ENCODE results near the gene ALMS1. TPM values are rescaled to one million over a fixed set of nuclear protein-coding genes. Genes with fewer than 3 reads are reported as not detected.
"Not testable (repeated sequence)": the region's sequence is repeated elsewhere in the genome, so short reads cannot be mapped to it uniquely, and the experiment has no call there.

The ALMS1 gene
- total and polyA plus RNA-seq, 12 donors, result 6.2 to 33.3 (median 12.0) TPM

DNA sequence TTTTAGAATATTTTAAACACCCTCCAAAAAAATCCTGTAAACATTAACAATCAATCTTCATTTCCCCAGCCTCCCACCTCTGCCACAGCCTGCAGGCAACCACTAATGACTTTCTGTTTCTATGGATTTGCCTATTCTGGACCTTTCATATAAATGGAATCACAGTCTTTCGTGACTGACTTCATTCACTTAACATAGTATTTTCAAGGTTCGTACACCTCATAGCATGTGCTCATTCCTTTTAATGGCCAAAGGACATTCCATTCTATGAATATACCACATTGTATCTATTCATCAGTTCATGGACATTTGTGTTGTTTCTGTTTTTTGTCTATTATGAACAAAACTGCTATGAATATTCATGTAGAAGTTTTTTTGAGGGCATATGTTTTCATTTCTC is 208.0 kb downstream of the ALMS1 start:
- Histone ChIP-seq H3K27me3 (no peaks in the 10 kb centered on the region), H3K27ac (no peak overlapping the region), H3K36me3 (replicated peaks in 1 of 2) (no peaks in the 10 kb centered on the region), H3K4me1 (replicated peaks in 1 of 2) (no peaks in the 10 kb centered on the region), H3K4me3 (no peak overlapping the region), H3K9me3 (replicated peaks in 1 of 3) (no peaks in the 10 kb centered on the region)
- WGBS, 4 donors, result 91 to 97% (median 96%) methylated on average over 2 of the region's 2 CpGs
- intact Hi-C loops (cut with DNase I), result no loop called here
- no peak for DNase-seq
- TF ChIP-seq, protein P1, sequence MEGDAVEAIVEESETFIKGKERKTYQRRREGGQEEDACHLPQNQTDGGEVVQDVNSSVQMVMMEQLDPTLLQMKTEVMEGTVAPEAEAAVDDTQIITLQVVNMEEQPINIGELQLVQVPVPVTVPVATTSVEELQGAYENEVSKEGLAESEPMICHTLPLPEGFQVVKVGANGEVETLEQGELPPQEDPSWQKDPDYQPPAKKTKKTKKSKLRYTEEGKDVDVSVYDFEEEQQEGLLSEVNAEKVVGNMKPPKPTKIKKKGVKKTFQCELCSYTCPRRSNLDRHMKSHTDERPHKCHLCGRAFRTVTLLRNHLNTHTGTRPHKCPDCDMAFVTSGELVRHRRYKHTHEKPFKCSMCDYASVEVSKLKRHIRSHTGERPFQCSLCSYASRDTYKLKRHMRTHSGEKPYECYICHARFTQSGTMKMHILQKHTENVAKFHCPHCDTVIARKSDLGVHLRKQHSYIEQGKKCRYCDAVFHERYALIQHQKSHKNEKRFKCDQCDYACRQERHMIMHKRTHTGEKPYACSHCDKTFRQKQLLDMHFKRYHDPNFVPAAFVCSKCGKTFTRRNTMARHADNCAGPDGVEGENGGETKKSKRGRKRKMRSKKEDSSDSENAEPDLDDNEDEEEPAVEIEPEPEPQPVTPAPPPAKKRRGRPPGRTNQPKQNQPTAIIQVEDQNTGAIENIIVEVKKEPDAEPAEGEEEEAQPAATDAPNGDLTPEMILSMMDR (IDR thresholded peaks at IDR 0.05), result no peak
- TF ChIP-seq POLR2A (IDR thresholded peaks at IDR 0.05), result no peak

DNA sequence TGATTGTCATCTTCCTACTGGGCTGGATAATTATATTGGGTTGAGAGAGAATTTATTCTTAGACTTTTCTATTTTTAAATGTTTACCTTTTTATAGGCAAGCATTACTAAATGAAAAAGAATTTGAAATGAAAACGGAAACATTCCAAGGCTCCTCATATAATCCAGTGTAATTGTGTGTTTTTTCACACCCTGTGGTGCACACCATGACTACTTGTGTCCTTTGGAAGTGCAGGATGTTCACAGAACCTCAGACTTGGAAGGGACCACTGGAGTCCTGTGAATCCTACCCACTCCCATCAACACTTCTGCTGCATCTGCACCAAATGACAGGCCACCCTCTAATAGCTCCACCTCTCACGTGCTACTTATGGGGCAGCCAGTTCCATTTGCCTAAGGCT is 208.6 kb downstream of the ALMS1 start:
- Histone ChIP-seq H3K4me1 (replicated peaks in 1 of 2) (no peaks in the 10 kb centered on the region), H3K4me3 (no peak overlapping the region), H3K27ac (no peak overlapping the region), H3K9me3 (replicated peaks in 1 of 3) (no peaks in the 10 kb centered on the region), H3K36me3 (replicated peaks in 1 of 2) (no peaks in the 10 kb centered on the region), H3K27me3 (no peaks in the 10 kb centered on the region)
- no peak for TF ChIP-seq POLR2A (IDR thresholded peaks at IDR 0.05)
- TF ChIP-seq, protein P1 (IDR thresholded peaks at IDR 0.05), result no peak
- no peak for DNase-seq
- WGBS, 4 donors, result 86 to 97% (median 94%) methylated on average over 2 of the region's 2 CpGs
- intact Hi-C loops (cut with DNase I), result no loop called here

DNA sequence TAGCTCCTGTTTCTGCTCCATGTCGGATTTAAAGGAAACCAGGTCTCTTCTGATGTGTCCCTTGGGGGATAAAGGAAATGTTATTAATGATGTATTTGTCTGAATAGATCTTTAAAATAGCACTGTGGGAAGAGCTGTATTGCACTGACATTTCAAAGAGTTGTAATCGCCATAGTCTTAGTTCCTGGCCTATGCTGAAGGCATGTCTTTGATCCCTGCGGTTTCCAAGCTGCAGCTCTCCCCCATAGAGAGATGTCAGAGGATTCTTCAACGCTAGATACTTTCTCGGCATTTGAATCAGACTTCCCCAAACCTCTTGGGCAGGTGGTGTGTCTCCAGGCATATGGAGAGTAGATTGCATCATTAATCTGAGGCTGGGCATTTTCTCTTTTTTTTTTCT is 216.1 kb downstream of the ALMS1 start:
- no peaks in the 10 kb centered on the region for H3K9me3 ChIP-seq (replicated peaks in 1 of 3)
- peaks cover 0 to 11% of the 10 kb centered on the region in 2 donors for H3K36me3 ChIP-seq (replicated peaks in 1 of 2)
- no peaks in the 10 kb centered on the region for H3K4me1 ChIP-seq (replicated peaks in 1 of 2)
- no peak for DNase-seq
- TF ChIP-seq, protein P1 (IDR thresholded peaks at IDR 0.05), result no peak
- no peak for TF ChIP-seq POLR2A (IDR thresholded peaks at IDR 0.05)
- intact Hi-C loops (cut with DNase I), result no loop called here
- no peak overlapping the region for H3K27ac ChIP-seq
- H3K4me3 ChIP-seq, result no peak overlapping the region
- 88 to 97% (median 92%) methylated on average over 5 of the region's 5 CpGs for WGBS, 4 donors
- H3K27me3 ChIP-seq, result no peaks in the 10 kb centered on the region

DNA sequence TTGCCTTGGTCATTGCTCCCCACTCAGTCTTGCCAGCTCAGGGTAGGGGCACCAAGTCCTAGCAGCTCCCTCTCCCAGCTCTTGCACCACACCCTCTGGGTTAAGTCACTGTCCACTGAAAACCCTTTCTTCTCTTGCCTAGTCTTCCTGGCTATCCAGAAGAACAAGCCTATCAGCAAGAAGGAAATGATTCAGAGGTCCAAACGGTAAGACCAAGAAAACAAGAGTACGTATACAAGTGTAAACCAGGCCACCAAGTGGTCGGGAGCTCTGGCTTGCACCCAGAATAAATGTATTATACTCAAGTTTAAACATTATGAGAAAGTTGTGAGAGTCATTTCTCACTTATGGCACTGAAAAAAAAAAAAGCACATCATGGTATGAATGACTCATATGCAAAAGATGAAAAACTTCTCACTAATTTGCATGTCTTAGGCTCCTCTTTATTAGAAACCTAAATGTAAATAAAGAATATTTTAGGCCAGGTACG is 217.5 kb downstream of the ALMS1 start:
- 84 to 92% (median 86%) methylated on average over 4 of the region's 4 CpGs for WGBS, 4 donors
- intact Hi-C loops (cut with DNase I), result not testable (repeated sequence)
- H3K36me3 ChIP-seq (replicated peaks in 1 of 2), result peaks cover 0 to 11% of the 10 kb centered on the region in 2 donors

DNA sequence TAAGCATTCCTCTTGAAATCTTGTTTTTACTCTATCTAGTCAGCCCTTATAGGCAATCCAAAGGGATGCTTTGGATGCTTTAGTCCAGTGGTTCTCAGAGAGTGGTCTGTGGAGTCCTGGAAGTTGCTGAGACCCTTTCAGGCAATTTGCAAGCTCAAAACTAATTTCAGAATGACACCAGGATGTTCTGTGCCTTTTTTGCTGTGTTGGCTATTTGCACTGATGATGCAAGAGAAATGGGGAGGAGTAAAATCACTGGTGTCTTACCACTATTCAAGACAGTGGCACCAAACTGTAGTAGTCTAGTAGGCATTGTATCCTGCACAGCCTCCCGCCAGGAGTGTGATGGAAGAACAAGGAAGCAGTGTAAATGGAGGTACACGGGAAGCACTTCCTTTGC is 219.0 kb downstream of the ALMS1 start:
- H3K9me3 ChIP-seq (replicated peaks in 1 of 3); H3K27ac ChIP-seq; DNase-seq; intact Hi-C loops (cut with DNase I); H3K4me3 ChIP-seq; H3K27me3 ChIP-seq; H3K4me1 ChIP-seq (replicated peaks in 1 of 2): not testable (repeated sequence)
- H3K36me3 ChIP-seq (replicated peaks in 1 of 2), result peaks cover 0 to 11% of the 10 kb centered on the region in 2 donors
- WGBS, 4 donors, result 84 to 91% (median 85%) methylated on average over 2 of the region's 2 CpGs

More for the DNA sequence above, 217.5 kb downstream of the ALMS1 start:
- H3K4me3 ChIP-seq; DNase-seq; H3K27ac ChIP-seq; H3K9me3 ChIP-seq (replicated peaks in 1 of 3); H3K27me3 ChIP-seq; H3K4me1 ChIP-seq (replicated peaks in 1 of 2): not testable (repeated sequence)

Data from adrenal gland (tissue), 12 donors.